NOMO-1 treated with DMSO at 0.1 percent for 48 hours (cell line): ENCODE results near the gene SELENOO.

Experiments
- DNase-seq: peaks from one replicate; lab custom pipeline; 2025; ENCODE audit not compliant: unreplicated experiment; lab: John Stamatoyannopoulos, UW

The SELENOO gene

GRCh38 chr22:50184004-50184901 lies 16.6 kb upstream of the SELENOO start:
- no peak for DNase-seq

GRCh38 chr22:50184902-50185374 lies 15.9 kb upstream of the SELENOO start:
- no peak for DNase-seq

GRCh38 chr22:50185375-50186087 lies 15.3 kb upstream of the SELENOO start, which contains the start of gene TRABD:
TSS of gene TRABD (plus strand) at chr22:50185913. CDS start at chr22:50193061, 7,148 bp downstream.
- DNase-seq: peak; percentile 87

GRCh38 chr22:50186181-50186714 lies 14.6 kb upstream of the SELENOO start:
- DNase-seq: no peak

- DNase-seq: no peak
Measured at GRCh38 chr22:50186761-50187523, 13.9 kb upstream of the SELENOO start.

DNA sequence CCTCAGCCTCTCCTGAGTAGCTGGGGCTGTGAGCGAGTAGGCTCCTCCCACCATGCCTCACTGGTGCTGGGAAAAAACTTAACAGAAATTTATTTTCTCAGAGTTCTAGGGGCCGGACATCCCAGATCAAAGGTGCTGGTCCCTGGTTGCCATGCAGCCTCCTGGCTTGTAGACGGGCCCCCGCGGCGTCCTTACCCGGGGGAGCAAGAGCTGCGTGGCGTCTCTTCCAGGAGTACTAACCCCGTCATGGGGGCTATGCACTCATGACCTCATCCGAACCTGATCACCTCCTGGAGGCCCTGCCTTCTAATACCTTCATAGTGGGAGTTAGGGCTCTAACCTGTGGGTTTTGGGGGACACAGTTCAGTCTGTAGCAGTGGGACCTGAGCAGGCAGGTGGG lies 12.5 kb upstream of the SELENOO start:
- no peak for DNase-seq

- no peak for DNase-seq
Measured at GRCh38 chr22:50189184-50189848, 11.5 kb upstream of the SELENOO start.

DNA sequence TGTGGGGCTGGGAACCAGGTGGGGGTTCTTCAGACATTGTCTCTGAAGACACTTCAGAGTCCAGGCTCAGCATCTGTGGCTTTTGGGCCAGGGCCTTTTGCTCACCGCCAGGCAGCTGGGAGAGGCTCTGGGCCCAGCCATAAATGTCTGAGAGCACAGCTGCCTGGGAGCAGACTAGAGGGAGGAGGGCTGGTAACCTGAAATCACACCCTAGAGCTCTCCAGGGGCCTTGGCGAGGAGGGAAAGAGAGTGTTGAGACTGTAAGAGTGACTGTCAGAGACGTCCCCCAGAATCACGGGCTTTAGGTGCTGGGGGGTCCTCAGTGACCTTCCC lies 11.0 kb upstream of the SELENOO start:
- no peak for DNase-seq

DNA sequence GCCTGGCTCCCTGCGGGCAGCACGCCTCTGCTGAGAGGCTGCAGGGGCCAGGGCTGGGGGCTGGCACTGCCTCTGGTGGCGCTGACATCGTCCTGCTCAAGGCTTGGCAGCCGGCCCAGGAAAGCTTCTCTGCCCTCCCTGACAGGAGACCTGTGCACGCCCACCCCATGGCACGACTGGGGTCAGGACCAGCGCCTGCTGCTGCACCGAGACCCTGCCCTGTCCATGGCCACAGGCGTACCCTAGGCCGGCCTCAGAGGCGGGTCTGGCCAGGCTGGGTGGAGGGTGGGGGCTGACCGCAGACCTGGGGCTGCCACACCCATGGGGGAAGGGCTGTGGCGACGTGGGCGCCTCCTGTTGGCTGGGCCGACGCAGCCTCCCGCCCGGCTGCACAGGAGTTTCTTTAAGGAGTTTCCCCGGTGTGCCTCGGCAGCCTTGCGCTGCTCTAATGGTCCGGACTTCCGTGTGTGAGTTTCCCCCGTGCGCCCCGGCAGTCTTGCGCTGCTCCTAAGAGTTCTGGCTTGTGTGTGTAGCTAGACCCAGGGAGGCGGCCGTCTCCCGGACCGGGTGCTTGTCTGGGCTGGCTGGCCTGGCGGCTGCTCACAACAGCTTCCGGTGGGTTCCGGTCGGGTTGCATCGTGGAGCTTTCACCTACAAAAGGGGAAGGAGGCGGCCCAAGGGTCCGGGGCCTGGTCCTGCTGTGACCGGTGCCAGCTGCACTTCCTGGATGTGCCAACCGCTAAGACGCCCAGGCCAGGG lies 10.4 kb upstream of the SELENOO start:
- peak; percentile 92 for DNase-seq

- DNase-seq: peak; percentile 90
Measured at GRCh38 chr22:50190941-50191741, 9.7 kb upstream of the SELENOO start.

GRCh38 chr22:50192436-50193204 lies 8.2 kb upstream of the SELENOO start:
- DNase-seq: peak; percentile 42

DNA sequence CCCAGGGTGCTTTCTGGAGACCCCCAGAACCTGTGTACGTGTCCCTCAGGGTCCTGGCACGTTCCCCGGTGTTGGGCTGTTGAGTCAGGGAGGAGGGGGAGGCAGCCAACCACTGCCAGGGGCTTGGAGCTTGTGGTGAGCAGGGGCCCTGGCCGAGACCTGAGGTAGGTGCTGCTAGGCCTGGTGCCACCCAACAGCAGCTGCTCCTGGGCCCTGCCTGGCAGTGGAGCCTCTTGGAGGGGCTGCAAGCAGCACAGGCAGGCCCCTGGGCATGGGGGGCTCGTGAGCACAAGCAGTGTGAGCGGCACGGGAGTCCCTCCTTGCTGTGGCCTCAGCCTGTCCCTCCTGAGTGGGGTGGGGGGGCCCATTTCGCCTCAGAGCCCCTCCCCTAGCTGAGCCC lies 7.2 kb upstream of the SELENOO start:
- no peak for DNase-seq

GRCh38 chr22:50194037-50194805 lies 6.6 kb upstream of the SELENOO start:
- DNase-seq: no peak

- DNase-seq: no peak
Measured at GRCh38 chr22:50196256-50196655, 4.6 kb upstream of the SELENOO start.

DNA sequence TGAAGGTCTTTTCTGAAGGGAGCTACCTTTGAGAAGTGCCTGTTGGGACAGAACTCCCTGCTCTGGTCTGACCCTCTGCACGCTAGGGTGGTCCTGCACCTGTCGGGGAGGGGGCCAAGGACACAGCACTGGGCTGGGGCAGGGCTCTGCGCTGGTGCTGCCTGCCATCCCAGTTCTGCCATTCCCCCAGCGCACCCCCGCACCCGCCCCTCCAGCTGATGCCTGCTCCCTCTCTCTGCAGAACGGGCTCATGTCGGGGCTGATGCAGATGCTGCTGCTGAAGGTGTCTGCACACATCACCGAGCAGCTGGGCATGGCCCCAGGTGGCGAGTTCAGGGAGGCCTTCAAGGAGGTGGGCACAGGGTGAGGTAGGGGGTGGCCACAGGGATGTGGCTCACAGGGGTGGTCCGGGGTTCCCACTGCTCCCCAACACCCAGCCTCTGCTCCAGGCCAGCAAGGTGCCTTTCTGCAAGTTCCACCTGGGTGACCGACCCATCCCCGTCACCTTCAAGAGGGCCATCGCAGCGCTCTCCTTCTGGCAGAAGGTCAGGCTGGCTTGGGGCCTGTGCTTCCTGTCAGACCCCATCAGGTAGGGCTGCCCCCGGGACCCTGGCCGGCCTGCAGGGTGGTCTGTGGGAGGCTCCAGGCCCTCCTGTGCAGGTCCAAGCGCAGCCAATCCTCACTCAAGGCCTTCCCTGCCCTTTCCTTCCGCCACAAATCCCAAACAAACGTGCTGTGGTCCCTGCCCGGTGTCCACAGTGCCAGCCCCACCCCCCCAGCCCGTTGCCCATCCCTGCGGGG lies 3.6 kb upstream of the SELENOO start:
- no peak for DNase-seq

GRCh38 chr22:50197856-50198623 lies 2.8 kb upstream of the SELENOO start:
- DNase-seq: no peak
